B cell (primary cell): ENCODE measurements around the gene MRPL52. TPM values are rescaled to one million over a fixed set of nuclear protein-coding genes. Genes with fewer than 3 reads are reported as not detected.
A peak's percentile ranks its signal among the peaks of the same experiment; 100 is the strongest.

ENCODE experiments used
- ATAC-seq: fragments of 200-7000 bp; cut with Tn5 transposase; one replicate; pipeline ENCODE4 v1.10.0; 2021; ENCODE audit warnings: low read depth, mild to moderate bottlenecking, moderate number of reproducible peaks, moderate library complexity
- CTCF ChIA-PET: fragments of 350-600 bp; sonication (Branson Sonifier 250); formaldehyde crosslinking; loops from one replicate; lab custom pipeline; 2021; ENCODE audit warnings: antibody characterized with exemption, inconsistent platforms; lab: Charles Lee
- POLR2A ChIA-PET: fragments of 350-600 bp; sonication (Branson Sonifier 250); formaldehyde crosslinking; loops from one replicate; lab custom pipeline; 2021; ENCODE audit warnings: antibody characterized with exemption; lab: Charles Lee
- DNase-seq: peaks from one replicate; pipeline ENCODE4 v3.0.0; 2013
- H2AFZ ChIP-seq: 2 replicates; pipeline ENCODE4 v1.6.1; 2012; ENCODE audit warnings: mild to moderate bottlenecking, low read depth, low read length; ENCODE audit not compliant: insufficient read depth, poor library complexity, severe bottlenecking
- H3K27ac ChIP-seq, 2 donors: 1 replicate in 1 of 2; 2 replicates in 1 of 2; pipeline ENCODE4 v1.5.1; 2012 to 2013; ENCODE audit warnings: low read length in 2 of 2, mild to moderate bottlenecking in 2 of 2, moderate library complexity in 1 of 2
- H3K27me3 ChIP-seq, 4 experiments: fragments of 200-600 bp in 1 of 4; sonication (generic) in 1 of 4; replicated peaks in 1 of 4; 1 replicate in 2 of 4; 2 replicates in 2 of 4; pipeline versions ENCODE4 v1.6.1 to v1.7.0; 2013 to 2016; ENCODE audit warnings: low read length in 3 of 4, mild to moderate bottlenecking in 2 of 4, mixed read lengths in 1 of 4, moderate library complexity in 1 of 4; ENCODE audit not compliant: insufficient read depth in 4 of 4, control insufficient read depth in 3 of 4; ENCODE audit errors: control extremely low read depth in 1 of 4
- H3K36me3 ChIP-seq, 2 experiments: replicated peaks in 1 of 2; 1 replicate in 1 of 2; 2 replicates in 1 of 2; pipeline versions ENCODE4 v1.6.1 to v1.7.1; 2013; ENCODE audit warnings: low read length in 1 of 2; ENCODE audit not compliant: insufficient read depth in 2 of 2, control insufficient read depth in 1 of 2; ENCODE audit errors: control extremely low read depth in 1 of 2, extremely low read depth in 1 of 2
- H3K4me1 ChIP-seq, 2 donors: fragments of 200-600 bp in 1 of 2; sonication (generic) in 1 of 2; 1 replicate in 1 of 2; 2 replicates in 1 of 2; pipeline versions ENCODE4 v1.5.1 to v1.6.1; 2013 to 2017; ENCODE audit warnings: low read length in 2 of 2; ENCODE audit not compliant: control insufficient read depth in 2 of 2, insufficient read depth in 2 of 2
- H3K4me2 ChIP-seq: replicated peaks from 2 replicates; pipeline ENCODE3; 2012; ENCODE audit warnings: mild to moderate bottlenecking, low read depth, low read length; ENCODE audit not compliant: poor library complexity, severe bottlenecking
- H3K4me3 ChIP-seq, 5 experiments: fragments of 200-600 bp in 1 of 5; sonication (generic) in 1 of 5; 1 replicate in 3 of 5; 2 replicates in 2 of 5; pipeline versions ENCODE4 v1.5.1 to v1.7.0; 2011 to 2016; ENCODE audit warnings: low read length in 4 of 5, mild to moderate bottlenecking in 4 of 5, low read depth in 2 of 5, control low read depth in 1 of 5, moderate library complexity in 1 of 5; ENCODE audit not compliant: insufficient read depth in 1 of 5; ENCODE audit errors: control extremely low read depth in 1 of 5, extremely low read depth in 1 of 5
- H3K79me2 ChIP-seq: fragments of 200-600 bp; sonication (generic); one replicate; pipeline ENCODE4 v1.6.0; 2016; ENCODE audit warnings: low read length; ENCODE audit not compliant: control insufficient read depth, insufficient read depth
- H3K9ac ChIP-seq: fragments of 200-600 bp; sonication (generic); 2 replicates; pipeline ENCODE4 v1.6.1; 2017; ENCODE audit warnings: mild to moderate bottlenecking, low read length, moderate library complexity
- H3K9me3 ChIP-seq, 3 donors: one replicate each; pipeline versions ENCODE4 v1.6.1 to v1.7.1; 2013; ENCODE audit warnings: low read length in 2 of 3; ENCODE audit not compliant: control insufficient read depth in 2 of 3, insufficient read depth in 1 of 3; ENCODE audit errors: control extremely low read depth in 1 of 3
- H4K20me1 ChIP-seq: 2 replicates; pipeline ENCODE4 v1.6.0; 2012; ENCODE audit warnings: mild to moderate bottlenecking, low read length; ENCODE audit not compliant: insufficient read depth, control insufficient read depth, poor library complexity, severe bottlenecking
- H3K27ac Mint-ChIP-seq: one replicate; pipeline ENCODE4 v1.8.0; 2021; ENCODE audit warnings: mixed read lengths
- H3K27me3 Mint-ChIP-seq: one replicate; pipeline ENCODE4 v1.8.0; 2021; ENCODE audit warnings: mixed read lengths
- H3K4me1 Mint-ChIP-seq: one replicate; pipeline ENCODE4 v1.8.0; 2021; ENCODE audit warnings: mixed read lengths
- H3K4me3 Mint-ChIP-seq: one replicate; pipeline ENCODE4 v1.8.0; 2021; ENCODE audit warnings: mixed read lengths
- H3K9me3 Mint-ChIP-seq: one replicate; pipeline ENCODE4 v1.8.0; 2022; ENCODE audit warnings: mixed read lengths; ENCODE audit not compliant: insufficient read depth
- CTCF ChIP-seq: fragments of 200-600 bp; IDR thresholded peaks from one replicate; pipeline ENCODE4 v1.8.0; 2022; ENCODE audit warnings: antibody characterized with exemption, mild to moderate bottlenecking
- EZH2 ChIP-seq: IDR thresholded peaks from 2 replicates; pipeline ENCODE4 v1.6.1; 2012; ENCODE audit warnings: borderline replicate concordance, low read depth, mild to moderate bottlenecking, moderate library complexity, low read length; ENCODE audit not compliant: insufficient read depth, poor library complexity, severe bottlenecking
- WGBS: methylation state at CpG from one replicate; pipeline ENCODE4 v1.1.5; 2013; ENCODE audit warnings: missing lambda C conversion rate; ENCODE audit not compliant: insufficient coverage; 5-methylcytosine and 5-hydroxymethylcytosine counted together
- intact Hi-C: fragments of 100-400 bp; cut with micrococcal nuclease; formaldehyde crosslinking; loops from one replicate; pipeline ENCODE4 v1.10.0; 2022
- polyA plus RNA-seq: library from polyadenylated mRNA; depleted of rRNA; stranded (reverse); fragments of >200 nt; gene quantifications from 2 replicates; pipeline ENCODE4 v1.2.3, GENCODE V29; 2012
- total RNA-seq, 2 donors: library from RNA; stranded (reverse); fragments of 120-200 nt in 1 of 2; gene quantifications; 1 replicate in 1 of 2; 2 replicates in 1 of 2; pipeline versions ENCODE4 v1.2.3 to v1.2.4, GENCODE V29; 2013 to 2022

MRPL52 gene
- total and polyA plus RNA-seq, 2 donors (not counting 1 experiment from before 2014, with no cell fraction given), result 37.4 to 91.6 TPM

GRCh38 chr14:22830443-22831010 is 840 bp downstream of the MRPL52 start:
- WGBS, result no CpG with 5 or more reads among the region's 3 CpGs
- CTCF ChIA-PET, result interaction anchor here (0.6 to 8.7 kb wide), 13 partner anchors 8 to 274 kb away, joined by 3 to 90 read pairs (median 4); partner anchors contain the start of gene OXA1L
- POLR2A ChIA-PET, result interaction anchor here (0.6 to 1.6 kb wide), 8 partner anchors 17 to 631 kb away, joined by 3 to 6 read pairs (median 4); no protein-coding TSS in a partner anchor
- H3K27me3 Mint-ChIP-seq, result no peaks in the 10 kb centered on the region
- no peaks in the 10 kb centered on the region for H4K20me1 ChIP-seq
- DNase-seq (no peak), ATAC-seq (no peak)
- H3K27ac ChIP-seq, result peak overlapping the region in 1 of 2 donors; percentile 87
- H3K27me3 ChIP-seq, result no peaks in the 10 kb centered on the region
- peak overlapping the region; percentile 93 for H3K27ac Mint-ChIP-seq
- intact Hi-C loops, result no loop called here
- H3K9ac ChIP-seq, result peak overlapping the region; percentile 95
- H3K4me2 ChIP-seq, result peak overlapping the region; percentile 88
- H3K9me3 Mint-ChIP-seq, result no peaks in the 10 kb centered on the region
- H2AFZ ChIP-seq, result peak overlapping the region; percentile 99
- H3K4me3 ChIP-seq, result peak overlapping the region; percentile 68 to 92 (median 84)
- H3K4me1 ChIP-seq, result peaks cover 16 to 18% of the 10 kb centered on the region in 2 donors
- H3K4me3 Mint-ChIP-seq, result peak overlapping the region; percentile 84
- peaks cover 22% of the 10 kb centered on the region for H3K79me2 ChIP-seq
- H3K9me3 ChIP-seq, result peaks cover 0 to 3% (median 0%) of the 10 kb centered on the region in 3 donors
- peaks cover 29% of the 10 kb centered on the region for H3K4me1 Mint-ChIP-seq
- TF ChIP-seq CTCF (no peak), EZH2 (no peak)
- peaks cover 14 to 33% of the 10 kb centered on the region in 2 experiments for H3K36me3 ChIP-seq

- peaks cover 27 to 30% of the 10 kb centered on the region in 2 donors for H3K4me1 ChIP-seq
- ATAC-seq (no peak), DNase-seq (no peak)
- H3K4me2 ChIP-seq, result no peak overlapping the region
- no peak overlapping the region for H3K9ac ChIP-seq
- H4K20me1 ChIP-seq, result no peaks in the 10 kb centered on the region
- no peak overlapping the region for H2AFZ ChIP-seq
- H3K27ac Mint-ChIP-seq, result peak overlapping the region; percentile 88
- peaks cover 14 to 34% of the 10 kb centered on the region in 2 experiments for H3K36me3 ChIP-seq
- ChIA-PET POLR2A (interaction anchor here (1.3 kb wide), 1 partner anchor 11 kb away, joined by 3 read pairs; no protein-coding TSS in a partner anchor), CTCF (interaction anchor here (1.0 to 8.7 kb wide), 5 partner anchors 13 to 265 kb away, joined by 3 to 90 read pairs (median 4); no protein-coding TSS in a partner anchor)
- no peak overlapping the region for H3K4me3 ChIP-seq
- intact Hi-C loops, result no loop called here
- no peak overlapping the region for H3K27ac ChIP-seq
- H3K9me3 Mint-ChIP-seq, result no peaks in the 10 kb centered on the region
- peaks cover 0 to 29% (median 11%) of the 10 kb centered on the region in 4 experiments for H3K27me3 ChIP-seq
- H3K79me2 ChIP-seq, result peaks cover 8% of the 10 kb centered on the region
- no peak for TF ChIP-seq CTCF
- TF ChIP-seq EZH2, result no peak
- H3K27me3 Mint-ChIP-seq, result peaks cover 4% of the 10 kb centered on the region
- peak overlapping the region; percentile 96 for H3K4me3 Mint-ChIP-seq
- H3K9me3 ChIP-seq, result peaks cover 0 to 5% (median 0%) of the 10 kb centered on the region in 3 donors
- WGBS, result 100% methylated on average over 2 of the region's 3 CpGs
- H3K4me1 Mint-ChIP-seq, result peaks cover 31% of the 10 kb centered on the region
These were observed 5.8 kb downstream of the MRPL52 start for GRCh38 chr14:22835505-22835904.
